H9 (cell line): Measurements from ENCODE around the gene ARHGEF12. TPM values are rescaled to one million over a fixed set of nuclear protein-coding genes. Genes with fewer than 3 reads are reported as not detected.

ENCODE experiments used
- DNase-seq: peaks from one replicate; pipeline ENCODE4 v3.0.0-alpha.2; 2017
- H2AFZ ChIP-seq: one replicate; pipeline ENCODE4 v1.6.1; 2013; ENCODE audit warnings: mild to moderate bottlenecking, low read length, control low read depth, moderate library complexity
- H2AK5ac ChIP-seq: 2 replicates; pipeline ENCODE4 v1.6.1; 2013; ENCODE audit warnings: low read length, control low read depth, mixed read lengths; ENCODE audit not compliant: insufficient read length
- H2BK120ac ChIP-seq: one replicate; pipeline ENCODE4 v1.6.1; 2013; ENCODE audit warnings: low read depth, mild to moderate bottlenecking, low read length, control low read depth, inconsistent platforms; ENCODE audit not compliant: poor library complexity, severe bottlenecking
- H2BK12ac ChIP-seq: 2 replicates; pipeline ENCODE4 v1.6.1; 2013; ENCODE audit warnings: low read length, control low read depth, mixed read lengths, low read depth; ENCODE audit not compliant: insufficient read length
- H2BK15ac ChIP-seq: 2 replicates; pipeline ENCODE4 v1.6.1; 2013; ENCODE audit warnings: low read depth, low read length, control low read depth
- H2BK20ac ChIP-seq: one replicate; pipeline ENCODE4 v1.6.1; 2013; ENCODE audit warnings: low read depth, mild to moderate bottlenecking, low read length, control low read depth, inconsistent platforms; ENCODE audit not compliant: poor library complexity, severe bottlenecking
- H2BK5ac ChIP-seq: 2 replicates; pipeline ENCODE4 v1.6.1; 2013; ENCODE audit warnings: low read length, control low read depth, mixed read lengths; ENCODE audit not compliant: insufficient read length
- H3K14ac ChIP-seq: 2 replicates; pipeline ENCODE4 v1.6.1; 2013; ENCODE audit warnings: low read length, control low read depth; ENCODE audit not compliant: insufficient read depth
- H3K18ac ChIP-seq: 2 replicates; pipeline ENCODE4 v1.6.1; 2013; ENCODE audit warnings: low read depth, mild to moderate bottlenecking, mixed read lengths, low read length, control low read depth; ENCODE audit not compliant: insufficient read length
- H3K23ac ChIP-seq: 2 replicates; pipeline ENCODE4 v1.6.1; 2013; ENCODE audit warnings: low read length, control low read depth, mixed read lengths, low read depth; ENCODE audit not compliant: insufficient read length
- H3K23me2 ChIP-seq: 2 replicates; pipeline ENCODE4 v1.6.1; 2013; ENCODE audit warnings: low read depth, mild to moderate bottlenecking, mixed read lengths, low read length, control low read depth; ENCODE audit not compliant: insufficient read length, poor library complexity, severe bottlenecking
- H3K27ac ChIP-seq: 2 replicates; pipeline ENCODE4 v1.5.1; 2013; ENCODE audit warnings: low read length, control low read depth, mixed read lengths, low read depth; ENCODE audit not compliant: insufficient read length
- H3K27me3 ChIP-seq: 2 replicates; pipeline ENCODE4 v1.6.1; 2013; ENCODE audit warnings: low read length, control low read depth, inconsistent platforms; ENCODE audit not compliant: insufficient read depth
- H3K4ac ChIP-seq: 2 replicates; pipeline ENCODE4 v1.6.1; 2013; ENCODE audit warnings: low read depth, mild to moderate bottlenecking, control low read depth, inconsistent platforms, low read length, moderate library complexity
- H3K4me1 ChIP-seq: 2 replicates; pipeline ENCODE4 v1.6.1; 2013; ENCODE audit warnings: low read length, control low read depth, inconsistent platforms; ENCODE audit not compliant: insufficient read depth
- H3K4me2 ChIP-seq: 2 replicates; pipeline ENCODE4 v1.6.1; 2013; ENCODE audit warnings: low read length, control low read depth, mixed read lengths; ENCODE audit not compliant: insufficient read length, insufficient read depth
- H3K56ac ChIP-seq: 2 replicates; pipeline ENCODE4 v1.6.1; 2013; ENCODE audit warnings: low read depth, mild to moderate bottlenecking, mixed read lengths, low read length, control low read depth; ENCODE audit not compliant: insufficient read length
- H3K79me1 ChIP-seq: 2 replicates; pipeline ENCODE4 v1.6.1; 2013; ENCODE audit warnings: low read depth, mild to moderate bottlenecking, moderate library complexity, low read length, control low read depth, inconsistent platforms; ENCODE audit not compliant: insufficient read depth, poor library complexity, severe bottlenecking
- H3K79me2 ChIP-seq: 2 replicates; pipeline ENCODE4 v1.6.1; 2013; ENCODE audit warnings: low read length, control low read depth, inconsistent platforms; ENCODE audit not compliant: insufficient read depth
- H3K9ac ChIP-seq: 2 replicates; pipeline ENCODE4 v1.6.1; 2013; ENCODE audit warnings: low read length, control low read depth, mixed read lengths; ENCODE audit not compliant: insufficient read length; ENCODE audit errors: extremely low read depth
- H3K9me3 ChIP-seq: one replicate; pipeline ENCODE4 v1.6.1; 2013; ENCODE audit warnings: low read depth, low read length, inconsistent platforms; ENCODE audit not compliant: control insufficient read depth
- H3T11ph ChIP-seq: one replicate; pipeline ENCODE4 v1.6.1; 2013; ENCODE audit warnings: mild to moderate bottlenecking, low read length, control low read depth, inconsistent platforms
- H4K20me1 ChIP-seq: one replicate; pipeline ENCODE4 v1.6.1; 2013; ENCODE audit not compliant: control insufficient read depth, insufficient read length, insufficient read depth
- H4K5ac ChIP-seq: 2 replicates; pipeline ENCODE4 v1.6.1; 2013; ENCODE audit warnings: low read depth, mild to moderate bottlenecking, mixed read lengths, low read length, control low read depth; ENCODE audit not compliant: insufficient read length
- H4K8ac ChIP-seq: replicated peaks from 2 replicates; pipeline ENCODE4 v1.6.1; 2013; ENCODE audit warnings: low read length, control low read depth, mixed read lengths, low read depth; ENCODE audit not compliant: insufficient read length
- H4K91ac ChIP-seq: 2 replicates; pipeline ENCODE4 v1.6.1; 2013; ENCODE audit warnings: low read depth, mild to moderate bottlenecking, moderate library complexity, mixed read lengths, low read length, control low read depth; ENCODE audit not compliant: insufficient read length
- H3K27ac Mint-ChIP-seq, 3 experiments: 2 replicates in 2 of 3; 3 replicates in 1 of 3; pipeline ENCODE4 v1.8.0; 2020 to 2021; ENCODE audit warnings: mixed read lengths in 3 of 3, mild to moderate bottlenecking in 1 of 3, moderate library complexity in 1 of 3
- H3K27me3 Mint-ChIP-seq: 2 replicates; pipeline ENCODE4 v1.8.0; 2021; ENCODE audit warnings: low read depth, mild to moderate bottlenecking, moderate library complexity, mixed read lengths
- H3K36me3 Mint-ChIP-seq, 3 experiments: 2 replicates in 2 of 3; 3 replicates in 1 of 3; pipeline ENCODE4 v1.8.0; 2020 to 2021; ENCODE audit warnings: low read depth in 3 of 3, mixed read lengths in 3 of 3; ENCODE audit not compliant: insufficient read depth in 1 of 3
- H3K4me1 Mint-ChIP-seq, 2 experiments: 2 replicates each; pipeline ENCODE4 v1.8.0; 2020; ENCODE audit warnings: mixed read lengths in 2 of 2
- H3K4me3 Mint-ChIP-seq, 2 experiments: 2 replicates in 1 of 2; 3 replicates in 1 of 2; pipeline ENCODE4 v1.8.0; 2020 to 2021; ENCODE audit warnings: mild to moderate bottlenecking in 2 of 2, mixed read lengths in 2 of 2, moderate library complexity in 1 of 2
- H3K9me3 Mint-ChIP-seq, 2 experiments: 2 replicates in 1 of 2; 3 replicates in 1 of 2; pipeline ENCODE4 v1.8.0; 2020; ENCODE audit warnings: mild to moderate bottlenecking in 2 of 2, mixed read lengths in 2 of 2, moderate library complexity in 1 of 2
- CTCF ChIP-seq: fragments of 200-600 bp; sonication (generic); conservative IDR thresholded peaks from 3 replicates; pipeline ENCODE4 v1.8.0; 2021; ENCODE audit warnings: antibody characterized with exemption, mild to moderate bottlenecking
- WGBS: extraction: QIAGEN DNeasy Blood & Tissue Kit; methylation state at CpG from one replicate; pipeline ENCODE4 v1.1.7; 2013; ENCODE audit warnings: missing lambda C conversion rate, low lambda C conversion rate, mixed read lengths; ENCODE audit not compliant: insufficient read length; ENCODE audit errors: extremely low coverage; 5-methylcytosine and 5-hydroxymethylcytosine counted together
- total RNA-seq: library from RNA; stranded (reverse); gene quantifications from 2 replicates; pipeline ENCODE4 v1.2.1, GENCODE V29; 2021

The ARHGEF12 gene
- total RNA-seq, 1 experiment from 2014 or later = 27.0 TPM

- no peak overlapping the region for H3K4me3 Mint-ChIP-seq
- no peak overlapping the region for H2BK12ac ChIP-seq
- no peak overlapping the region for H3T11ph ChIP-seq
- no peak overlapping the region for H3K27ac ChIP-seq
- no peak overlapping the region for H3K4ac ChIP-seq
- H3K4me1 Mint-ChIP-seq = peaks cover 26 to 31% of the 10 kb centered on the region in 2 experiments
- H2BK15ac ChIP-seq = no peak overlapping the region
- peaks cover 5% of the 10 kb centered on the region; the same call in 1 of the 2 replicates for H3K4me1 ChIP-seq
- H2BK5ac ChIP-seq = no peak overlapping the region
- H3K27ac Mint-ChIP-seq = peak overlapping the region in 1 of 3 experiments; percentile 36; a peak in 2 of 7 replicates
- no peak overlapping the region for H3K56ac ChIP-seq
- no peak overlapping the region for H2AK5ac ChIP-seq
- no peak overlapping the region for H2BK120ac ChIP-seq
- no peaks in the 10 kb centered on the region for H3K27me3 ChIP-seq
- peaks cover 42% of the 10 kb centered on the region for H3K27me3 Mint-ChIP-seq
- no peaks in the 10 kb centered on the region for H4K20me1 ChIP-seq
- H4K5ac ChIP-seq = no peak overlapping the region
- no peak for TF ChIP-seq CTCF
- no peak overlapping the region for H4K8ac ChIP-seq
- H3K23ac ChIP-seq = no peak overlapping the region
- no peaks in the 10 kb centered on the region for H3K9me3 ChIP-seq
- DNase-seq = no peak
- no peak overlapping the region for H4K91ac ChIP-seq
- no peak overlapping the region for H2BK20ac ChIP-seq
- H3K79me2 ChIP-seq = no peaks in the 10 kb centered on the region
- no peak overlapping the region for H2AFZ ChIP-seq
- no peak overlapping the region for H3K4me2 ChIP-seq
- peak overlapping the region; percentile 52; the same call in 1 of the 2 replicates for H3K14ac ChIP-seq
- no peak overlapping the region for H3K9ac ChIP-seq
- WGBS = no CpG with 5 or more reads among the region's 7 CpGs
- no peaks in the 10 kb centered on the region for H3K9me3 Mint-ChIP-seq
- no peaks in the 10 kb centered on the region for H3K36me3 Mint-ChIP-seq
- H3K18ac ChIP-seq = no peak overlapping the region
- H3K79me1 ChIP-seq = no peaks in the 10 kb centered on the region
- H3K23me2 ChIP-seq = no peaks in the 10 kb centered on the region
Measured at GRCh38 chr11:120517801-120518291, 181.6 kb downstream of the ARHGEF12 start.
